NCI-H526 (cell line): ENCODE results near the gene IQGAP1.

Source experiments
- DNase-seq, 2 experiments: peaks; one replicate each; lab custom pipeline; 2025; lab: John Stamatoyannopoulos, UW

The IQGAP1 gene

GRCh38 chr15:90531147-90531546, 143.1 kb downstream of the IQGAP1 start:
- peak in 1 of 2 experiments; percentile 17 for DNase-seq

GRCh38 chr15:90535254-90535653, 147.2 kb downstream of the IQGAP1 start:
- no peak for DNase-seq

- DNase-seq: no peak
Observed at GRCh38 chr15:90539789-90540188, 151.7 kb downstream of the IQGAP1 start.

- no peak for DNase-seq
Observed at GRCh38 chr15:90540768-90541167, 152.7 kb downstream of the IQGAP1 start.

GRCh38 chr15:90545095-90545494, 157.1 kb downstream of the IQGAP1 start:
- DNase-seq: no peak

GRCh38 chr15:90547540-90547939, 159.5 kb downstream of the IQGAP1 start:
- DNase-seq: no peak

GRCh38 chr15:90550919-90551318, 162.9 kb downstream of the IQGAP1 start:
- no peak for DNase-seq
